Measurements from ENCODE around the gene MYH7. TPM values are rescaled to one million over a fixed set of nuclear protein-coding genes. Genes with fewer than 3 reads are reported as not detected.

Gene MYH7
- total RNA-seq, 1 experiment from 2014 or later, result not detected

GRCh38 chr14:23443411-23443812 lies 8.0 kb upstream of the MYH7 start (continued):
- no peak for TF ChIP-seq ATF3 (CRISPR knock-in tag; conservative IDR thresholded peaks at IDR 0.05)

DNA sequence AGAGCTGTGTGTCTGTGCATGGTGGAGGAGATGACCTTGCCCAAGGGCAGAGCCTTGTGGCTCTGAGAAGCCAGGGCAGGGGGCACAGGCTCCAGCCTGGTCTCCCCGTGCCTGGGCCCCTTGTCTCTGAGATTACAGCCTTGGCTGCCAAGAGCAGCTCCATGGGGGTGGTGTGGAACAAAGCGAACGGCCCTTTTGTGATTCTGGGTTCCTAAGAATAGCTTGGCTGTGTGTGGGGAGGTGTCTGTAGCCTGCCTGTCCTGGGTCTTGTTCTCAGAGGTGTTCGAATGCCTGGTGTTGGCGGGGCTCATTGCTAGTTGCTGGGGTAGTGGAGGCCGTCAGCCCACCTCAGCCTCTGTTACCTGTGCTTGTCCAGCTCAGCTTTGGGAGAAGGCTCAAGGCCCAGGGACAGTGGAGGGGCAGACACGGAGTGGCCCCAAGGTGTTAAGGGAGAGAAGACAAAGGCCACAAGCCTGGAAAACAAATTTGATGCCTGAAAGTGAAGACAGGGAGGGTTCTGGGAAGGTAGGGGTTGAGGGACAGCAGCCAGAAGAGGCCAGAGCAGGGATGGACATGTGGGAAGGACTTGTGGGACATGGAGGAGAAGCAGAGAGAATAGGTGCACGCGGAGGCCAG lies 7.4 kb upstream of the MYH7 start:
- H3K36me3 Mint-ChIP-seq, result no peaks in the 10 kb centered on the region
- DNase-seq (ENCODE audit: low spot score), result no peak
- ChIA-PET POLR2A (no interaction called here), CTCF (interaction anchor here (0.8 to 2.1 kb wide), 8 partner anchors 9 to 156 kb away, joined by 3 to 12 read pairs (median 6); partner anchors contain the start of gene HOMEZ)
- H3K4me1 Mint-ChIP-seq, result peaks cover 22% of the 10 kb centered on the region
- H3K27ac Mint-ChIP-seq, result no peak overlapping the region
- H3K27me3 Mint-ChIP-seq (ENCODE audit: low read depth), result peaks cover 21% of the 10 kb centered on the region
- H3K4me3 Mint-ChIP-seq, result no peak overlapping the region
- TF ChIP-seq ATF1 (CRISPR knock-in tag; IDR thresholded peaks at IDR 0.05) (no peak), ZNF317 (CRISPR knock-in tag; IDR thresholded peaks at IDR 0.05; ENCODE audit: borderline replicate concordance, low read depth) (no peak), ZMAT4 (CRISPR knock-in tag; IDR thresholded peaks at IDR 0.05) (no peak), ZNF263 (CRISPR knock-in tag; IDR thresholded peaks at IDR 0.05; ENCODE audit: low read depth) (no peak), ZNF138 (CRISPR knock-in tag; conservative IDR thresholded peaks at IDR 0.05) (no peak), GRHL2 (CRISPR knock-in tag; IDR thresholded peaks at IDR 0.05; ENCODE audit: insufficient replicate concordance, severe bottlenecking) (no peak), ESRRA (CRISPR knock-in tag; IDR thresholded peaks at IDR 0.05; ENCODE audit: borderline replicate concordance) (no peak), E2F1 (CRISPR knock-in tag; IDR thresholded peaks at IDR 0.05) (no peak), MAX (CRISPR knock-in tag; IDR thresholded peaks at IDR 0.05) (no peak), SOX15 (CRISPR knock-in tag; IDR thresholded peaks at IDR 0.05) (no peak), CBFB (CRISPR knock-in tag; IDR thresholded peaks at IDR 0.05; ENCODE audit: low read depth) (no peak), SMAD3 (CRISPR knock-in tag; IDR thresholded peaks at IDR 0.05; ENCODE audit: borderline replicate concordance) (no peak), TP53 (CRISPR knock-in tag; IDR thresholded peaks at IDR 0.05) (no peak), IRF2 (CRISPR knock-in tag; IDR thresholded peaks at IDR 0.05; ENCODE audit: borderline replicate concordance, low read depth) (no peak), USF1 (CRISPR knock-in tag; IDR thresholded peaks at IDR 0.05) (no peak), AR (CRISPR knock-in tag; IDR thresholded peaks at IDR 0.05) (no peak), ZNF423 (CRISPR knock-in tag; IDR thresholded peaks at IDR 0.05) (no peak)
- TF ChIP-seq, protein P1, sequence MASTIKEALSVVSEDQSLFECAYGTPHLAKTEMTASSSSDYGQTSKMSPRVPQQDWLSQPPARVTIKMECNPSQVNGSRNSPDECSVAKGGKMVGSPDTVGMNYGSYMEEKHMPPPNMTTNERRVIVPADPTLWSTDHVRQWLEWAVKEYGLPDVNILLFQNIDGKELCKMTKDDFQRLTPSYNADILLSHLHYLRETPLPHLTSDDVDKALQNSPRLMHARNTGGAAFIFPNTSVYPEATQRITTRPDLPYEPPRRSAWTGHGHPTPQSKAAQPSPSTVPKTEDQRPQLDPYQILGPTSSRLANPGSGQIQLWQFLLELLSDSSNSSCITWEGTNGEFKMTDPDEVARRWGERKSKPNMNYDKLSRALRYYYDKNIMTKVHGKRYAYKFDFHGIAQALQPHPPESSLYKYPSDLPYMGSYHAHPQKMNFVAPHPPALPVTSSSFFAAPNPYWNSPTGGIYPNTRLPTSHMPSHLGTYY (CRISPR knock-in tag; IDR thresholded peaks at IDR 0.05), result no peak
- TF ChIP-seq, protein P2, sequence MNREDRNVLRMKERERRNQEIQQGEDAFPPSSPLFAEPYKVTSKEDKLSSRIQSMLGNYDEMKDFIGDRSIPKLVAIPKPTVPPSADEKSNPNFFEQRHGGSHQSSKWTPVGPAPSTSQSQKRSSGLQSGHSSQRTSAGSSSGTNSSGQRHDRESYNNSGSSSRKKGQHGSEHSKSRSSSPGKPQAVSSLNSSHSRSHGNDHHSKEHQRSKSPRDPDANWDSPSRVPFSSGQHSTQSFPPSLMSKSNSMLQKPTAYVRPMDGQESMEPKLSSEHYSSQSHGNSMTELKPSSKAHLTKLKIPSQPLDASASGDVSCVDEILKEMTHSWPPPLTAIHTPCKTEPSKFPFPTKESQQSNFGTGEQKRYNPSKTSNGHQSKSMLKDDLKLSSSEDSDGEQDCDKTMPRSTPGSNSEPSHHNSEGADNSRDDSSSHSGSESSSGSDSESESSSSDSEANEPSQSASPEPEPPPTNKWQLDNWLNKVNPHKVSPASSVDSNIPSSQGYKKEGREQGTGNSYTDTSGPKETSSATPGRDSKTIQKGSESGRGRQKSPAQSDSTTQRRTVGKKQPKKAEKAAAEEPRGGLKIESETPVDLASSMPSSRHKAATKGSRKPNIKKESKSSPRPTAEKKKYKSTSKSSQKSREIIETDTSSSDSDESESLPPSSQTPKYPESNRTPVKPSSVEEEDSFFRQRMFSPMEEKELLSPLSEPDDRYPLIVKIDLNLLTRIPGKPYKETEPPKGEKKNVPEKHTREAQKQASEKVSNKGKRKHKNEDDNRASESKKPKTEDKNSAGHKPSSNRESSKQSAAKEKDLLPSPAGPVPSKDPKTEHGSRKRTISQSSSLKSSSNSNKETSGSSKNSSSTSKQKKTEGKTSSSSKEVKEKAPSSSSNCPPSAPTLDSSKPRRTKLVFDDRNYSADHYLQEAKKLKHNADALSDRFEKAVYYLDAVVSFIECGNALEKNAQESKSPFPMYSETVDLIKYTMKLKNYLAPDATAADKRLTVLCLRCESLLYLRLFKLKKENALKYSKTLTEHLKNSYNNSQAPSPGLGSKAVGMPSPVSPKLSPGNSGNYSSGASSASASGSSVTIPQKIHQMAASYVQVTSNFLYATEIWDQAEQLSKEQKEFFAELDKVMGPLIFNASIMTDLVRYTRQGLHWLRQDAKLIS (CRISPR knock-in tag; IDR thresholded peaks at IDR 0.05; ENCODE audit: borderline replicate concordance), result no peak
- TF ChIP-seq, protein P3, sequence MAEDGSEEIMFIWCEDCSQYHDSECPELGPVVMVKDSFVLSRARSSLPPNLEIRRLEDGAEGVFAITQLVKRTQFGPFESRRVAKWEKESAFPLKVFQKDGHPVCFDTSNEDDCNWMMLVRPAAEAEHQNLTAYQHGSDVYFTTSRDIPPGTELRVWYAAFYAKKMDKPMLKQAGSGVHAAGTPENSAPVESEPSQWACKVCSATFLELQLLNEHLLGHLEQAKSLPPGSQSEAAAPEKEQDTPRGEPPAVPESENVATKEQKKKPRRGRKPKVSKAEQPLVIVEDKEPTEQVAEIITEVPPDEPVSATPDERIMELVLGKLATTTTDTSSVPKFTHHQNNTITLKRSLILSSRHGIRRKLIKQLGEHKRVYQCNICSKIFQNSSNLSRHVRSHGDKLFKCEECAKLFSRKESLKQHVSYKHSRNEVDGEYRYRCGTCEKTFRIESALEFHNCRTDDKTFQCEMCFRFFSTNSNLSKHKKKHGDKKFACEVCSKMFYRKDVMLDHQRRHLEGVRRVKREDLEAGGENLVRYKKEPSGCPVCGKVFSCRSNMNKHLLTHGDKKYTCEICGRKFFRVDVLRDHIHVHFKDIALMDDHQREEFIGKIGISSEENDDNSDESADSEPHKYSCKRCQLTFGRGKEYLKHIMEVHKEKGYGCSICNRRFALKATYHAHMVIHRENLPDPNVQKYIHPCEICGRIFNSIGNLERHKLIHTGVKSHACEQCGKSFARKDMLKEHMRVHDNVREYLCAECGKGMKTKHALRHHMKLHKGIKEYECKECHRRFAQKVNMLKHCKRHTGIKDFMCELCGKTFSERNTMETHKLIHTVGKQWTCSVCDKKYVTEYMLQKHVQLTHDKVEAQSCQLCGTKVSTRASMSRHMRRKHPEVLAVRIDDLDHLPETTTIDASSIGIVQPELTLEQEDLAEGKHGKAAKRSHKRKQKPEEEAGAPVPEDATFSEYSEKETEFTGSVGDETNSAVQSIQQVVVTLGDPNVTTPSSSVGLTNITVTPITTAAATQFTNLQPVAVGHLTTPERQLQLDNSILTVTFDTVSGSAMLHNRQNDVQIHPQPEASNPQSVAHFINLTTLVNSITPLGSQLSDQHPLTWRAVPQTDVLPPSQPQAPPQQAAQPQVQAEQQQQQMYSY (CRISPR knock-in tag; IDR thresholded peaks at IDR 0.05), result no peak
- peak; percentile 74 for ATAC-seq
- no peaks in the 10 kb centered on the region for H3K9me3 Mint-ChIP-seq

Measured in WTC11 (cell line).